OCI-LY7 (cell line): ENCODE data around the gene TMEM81. TPM values are rescaled to one million over a fixed set of nuclear protein-coding genes. Genes with fewer than 3 reads are reported as not detected.

ENCODE experiments used
- BruUV-seq: library from RNA; stranded (reverse); fragments of 400-500 nt; replicated peaks from 2 replicates; lab custom pipeline; 2021; lab: Mats Ljungman, UMichigan
- CTCF ChIA-PET: fragments of 300-600 bp; sonication (Branson Sonifier 250); formaldehyde crosslinking; loops from one replicate; lab custom pipeline; 2022; ENCODE audit warnings: antibody characterized with exemption; ENCODE audit not compliant: unreplicated experiment; lab: Charles Lee
- POLR2A ChIA-PET: fragments of 300-600 bp; sonication (Branson Sonifier 250); formaldehyde crosslinking; loops from one replicate; lab custom pipeline; 2022; ENCODE audit warnings: antibody characterized with exemption; lab: Charles Lee
- DNase-seq: peaks from one replicate; pipeline ENCODE4 v3.0.0-alpha.2; 2015; ENCODE audit warnings: low spot score
- H2AFZ ChIP-seq: fragments of 200-600 bp; sonication (generic), shearing (Covaris generic); 2 replicates; pipeline ENCODE4 v1.6.1; 2014; ENCODE audit warnings: mild to moderate bottlenecking, antibody characterized with exemption, low read length, moderate library complexity
- H3K27ac ChIP-seq: fragments of 200-600 bp; sonication (generic); 2 replicates; pipeline ENCODE4 v1.5.1; 2014; ENCODE audit warnings: mixed run types, low read depth, mild to moderate bottlenecking, moderate library complexity, low read length, inconsistent platforms; ENCODE audit not compliant: poor library complexity, severe bottlenecking
- H3K36me3 ChIP-seq: fragments of 200-600 bp; sonication (generic); 2 replicates; pipeline ENCODE4 v1.6.1; 2014; ENCODE audit warnings: mild to moderate bottlenecking, antibody characterized with exemption, low read length, moderate library complexity, mixed read lengths; ENCODE audit not compliant: insufficient read depth
- H3K4me1 ChIP-seq: fragments of 200-600 bp; sonication (generic); 2 replicates; pipeline ENCODE4 v1.5.1; 2014; ENCODE audit warnings: mild to moderate bottlenecking, low read length; ENCODE audit not compliant: insufficient read depth, poor library complexity, severe bottlenecking
- H3K4me2 ChIP-seq: fragments of 200-600 bp; sonication (generic); 2 replicates; pipeline ENCODE4 v1.6.1; 2014; ENCODE audit warnings: mild to moderate bottlenecking, low read length
- H3K4me3 ChIP-seq: fragments of 200-600 bp; sonication (generic); 2 replicates; pipeline ENCODE4 v1.5.1; 2014; ENCODE audit warnings: mild to moderate bottlenecking, low read depth, low read length; ENCODE audit not compliant: poor library complexity, severe bottlenecking
- H3K79me2 ChIP-seq: fragments of 200-600 bp; sonication (generic); 2 replicates; pipeline ENCODE4 v1.6.1; 2016; ENCODE audit warnings: low read depth, mild to moderate bottlenecking, low read length, moderate library complexity, mixed read lengths; ENCODE audit not compliant: insufficient read depth
- H3K9me2 ChIP-seq: fragments of 200-600 bp; sonication (generic); 2 replicates; pipeline ENCODE4 v1.6.1; 2016; ENCODE audit warnings: mild to moderate bottlenecking, low read length, mixed read lengths; ENCODE audit not compliant: insufficient read depth
- H3K9me3 ChIP-seq: fragments of 200-600 bp; sonication (generic); 2 replicates; pipeline ENCODE4 v1.6.1; 2014; ENCODE audit warnings: mild to moderate bottlenecking, mixed run types, low read length, mixed read lengths
- H4K20me1 ChIP-seq: fragments of 200-600 bp; sonication (generic); 2 replicates; pipeline ENCODE4 v1.6.1; 2014; ENCODE audit warnings: mild to moderate bottlenecking, antibody characterized with exemption, low read length, moderate library complexity, mixed read lengths; ENCODE audit not compliant: insufficient read depth
- CTCF ChIP-seq: fragments of 200-600 bp; sonication (generic); conservative IDR thresholded peaks from 2 replicates; pipeline ENCODE4 v1.5.1; 2014; ENCODE audit warnings: mild to moderate bottlenecking, antibody characterized with exemption, low read length, moderate library complexity, mixed read lengths
- EZH2phosphoT487 ChIP-seq: fragments of 200-600 bp; sonication (generic); IDR thresholded peaks from 2 replicates; pipeline ENCODE4 v1.6.1; 2018; ENCODE audit warnings: low read depth, borderline replicate concordance, mild to moderate bottlenecking, mixed run types, antibody characterized with exemption, low read length, moderate library complexity, mixed read lengths
- intact Hi-C: fragments of 100-400 bp; cut with micrococcal nuclease; formaldehyde crosslinking; loops from one replicate; pipeline ENCODE4 v1.10.0; 2022; ENCODE audit not compliant: unreplicated experiment
- total RNA-seq, 2 experiments: library from RNA; depleted of rRNA in 1 of 2; stranded (reverse); fragments of >200 nt in 1 of 2; shearing (Covaris generic) in 1 of 2; gene quantifications; 2 replicates each; pipeline ENCODE4 v1.2.3, GENCODE V29; 2014 to 2022

Gene TMEM81
- total RNA-seq, 2 experiments from 2014 or later, result 3.2 to 3.4 TPM

GRCh38 chr1:205041998-205042910 lies 42.0 kb downstream of the TMEM81 start:
- POLR2A ChIA-PET, result no interaction called here
- no peak overlapping the region for H2AFZ ChIP-seq
- no peaks in the 10 kb centered on the region for H3K9me3 ChIP-seq
- H3K79me2 ChIP-seq, result no peaks in the 10 kb centered on the region
- CTCF ChIA-PET, result no interaction called here
- no peaks in the 10 kb centered on the region for H3K9me2 ChIP-seq
- TF ChIP-seq CTCF (no peak), EZH2phosphoT487 (no peak)
- no peaks in the 10 kb centered on the region for H3K4me1 ChIP-seq
- no peaks in the 10 kb centered on the region for H4K20me1 ChIP-seq
- no peak overlapping the region for H3K27ac ChIP-seq
- intact Hi-C loops, result no loop called here
- no peaks in the 10 kb centered on the region for H3K36me3 ChIP-seq
- DNase-seq, result no peak
- H3K4me3 ChIP-seq, result no peak overlapping the region
- no TSS peak for BruUV-seq
- H3K4me2 ChIP-seq, result no peak overlapping the region

- H4K20me1 ChIP-seq, result no peaks in the 10 kb centered on the region
- intact Hi-C loops, result no loop called here
These were observed 43.1 kb downstream of the TMEM81 start for GRCh38 chr1:205041001-205041715.

More at GRCh38 chr1:205041001-205041715, 43.1 kb downstream of the TMEM81 start:
- BruUV-seq, result no TSS peak
- no peak overlapping the region for H3K27ac ChIP-seq
- no peaks in the 10 kb centered on the region for H3K36me3 ChIP-seq
- no peaks in the 10 kb centered on the region for H3K9me3 ChIP-seq
- no peak overlapping the region for H3K4me2 ChIP-seq
- DNase-seq, result no peak
- no peak overlapping the region for H3K4me3 ChIP-seq
- TF ChIP-seq EZH2phosphoT487, result no peak
- no peak for TF ChIP-seq CTCF
- H3K4me1 ChIP-seq, result no peaks in the 10 kb centered on the region
- ChIA-PET CTCF (no interaction called here), POLR2A (interaction anchor here (0.6 kb wide), 1 partner anchor 155 kb away, joined by 3 read pairs; no protein-coding TSS in a partner anchor)
- no peak overlapping the region for H2AFZ ChIP-seq
- H3K9me2 ChIP-seq, result no peaks in the 10 kb centered on the region
- no peaks in the 10 kb centered on the region for H3K79me2 ChIP-seq
